Endothelial cell of hepatic sinusoid (primary cell): ENCODE results near the gene BEST4.
"Not testable (repeated sequence)": the region's sequence is repeated elsewhere in the genome, so short reads cannot be mapped to it uniquely, and the experiment has no call there.

Source experiments
- in situ Hi-C: cut with HindIII; loops from 2 replicates; pipeline ENCODE4 v1.10.0; 2017; ENCODE audit warnings: low sequenced_read_pairs

The BEST4 gene

DNA sequence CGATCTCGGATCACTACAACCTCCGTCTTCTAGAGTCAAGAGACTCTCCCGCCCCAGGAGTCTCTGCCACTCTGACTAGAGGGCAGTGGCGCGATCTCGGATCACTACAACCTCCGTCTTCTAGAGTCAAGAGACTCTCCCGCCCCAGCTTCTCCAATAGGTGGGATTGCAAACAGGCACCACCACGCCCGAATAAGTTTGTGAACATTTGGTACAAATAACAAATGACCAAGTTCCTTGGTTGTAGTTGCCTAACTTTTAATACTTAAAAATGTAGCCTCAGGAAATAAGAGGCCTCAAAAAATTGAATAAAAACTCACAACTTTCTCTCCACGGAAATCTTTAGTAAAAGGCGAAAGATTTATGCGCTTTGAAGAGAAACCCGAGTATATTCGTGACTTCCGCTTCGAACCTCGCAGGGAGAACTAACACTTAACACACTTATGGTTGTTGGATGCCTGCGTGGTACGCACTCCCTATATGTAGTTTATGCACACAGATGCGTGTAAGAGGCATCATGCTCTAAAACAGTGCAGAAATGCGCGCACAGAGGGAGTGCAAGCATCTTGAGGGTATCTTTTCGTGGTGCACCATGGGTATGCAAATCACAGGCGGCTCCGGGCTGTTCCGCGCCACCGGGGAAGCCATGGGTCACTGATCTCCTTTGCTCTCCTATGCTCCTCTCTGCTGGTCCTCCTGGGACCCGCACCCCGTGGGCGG is 31.8 kb upstream of the BEST4 start:
- in situ Hi-C loops = no loop called here

DNA sequence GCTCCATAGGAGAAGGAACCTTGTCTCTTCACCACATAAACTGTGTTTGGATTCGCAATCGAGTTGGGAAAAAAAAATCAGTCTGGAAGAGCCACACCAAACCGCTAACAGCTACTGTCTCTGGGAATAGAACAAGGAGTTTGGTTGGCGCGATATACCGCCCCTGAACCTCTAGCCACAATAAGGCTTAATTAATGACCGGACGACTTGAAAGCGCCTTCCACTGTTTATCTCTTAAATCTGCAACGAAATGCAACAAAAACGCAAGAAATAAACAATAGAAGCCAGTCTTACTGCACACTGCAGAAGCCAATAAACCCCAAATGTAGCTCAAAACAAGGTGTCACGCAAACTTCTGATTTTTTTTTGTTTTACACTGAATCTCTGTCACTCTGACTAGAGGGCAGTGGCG is 31.2 kb upstream of the BEST4 start:
- in situ Hi-C loops = no loop called here

DNA sequence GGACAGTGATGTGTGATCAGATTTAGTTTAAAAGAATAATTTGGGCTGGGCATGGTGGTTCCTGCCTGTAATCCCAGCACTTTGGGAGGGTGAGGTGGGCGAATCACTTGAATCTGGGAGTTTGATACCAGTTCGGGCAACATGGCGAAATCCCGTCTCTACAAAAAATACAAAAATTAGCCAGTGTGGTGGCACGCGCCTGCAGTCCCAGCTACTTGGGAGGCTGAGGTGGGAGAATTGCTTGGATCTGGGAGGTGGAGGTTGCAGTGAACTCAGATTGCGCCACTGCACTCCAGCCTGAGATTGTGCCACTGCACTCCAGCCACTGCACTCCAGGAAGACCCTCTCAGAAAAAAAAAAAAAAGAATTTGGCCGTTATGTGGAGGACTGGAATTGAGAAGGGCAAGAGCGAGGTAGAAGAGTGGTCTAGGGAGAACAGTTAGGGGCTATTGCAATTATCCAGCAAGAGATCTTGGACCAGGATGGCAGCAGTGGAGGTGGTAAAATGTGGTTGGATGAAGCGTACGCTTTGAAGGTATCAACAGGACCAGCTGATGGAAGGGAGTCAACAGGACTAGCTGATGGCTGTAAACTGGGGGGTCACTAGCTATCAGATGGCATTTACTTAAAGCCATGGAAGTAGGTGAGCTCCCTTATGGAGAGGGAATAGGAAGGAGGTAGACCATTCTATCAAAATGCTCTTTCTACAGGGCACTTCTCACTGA is 30.0 kb upstream of the BEST4 start:
- in situ Hi-C loops = no loop called here

DNA sequence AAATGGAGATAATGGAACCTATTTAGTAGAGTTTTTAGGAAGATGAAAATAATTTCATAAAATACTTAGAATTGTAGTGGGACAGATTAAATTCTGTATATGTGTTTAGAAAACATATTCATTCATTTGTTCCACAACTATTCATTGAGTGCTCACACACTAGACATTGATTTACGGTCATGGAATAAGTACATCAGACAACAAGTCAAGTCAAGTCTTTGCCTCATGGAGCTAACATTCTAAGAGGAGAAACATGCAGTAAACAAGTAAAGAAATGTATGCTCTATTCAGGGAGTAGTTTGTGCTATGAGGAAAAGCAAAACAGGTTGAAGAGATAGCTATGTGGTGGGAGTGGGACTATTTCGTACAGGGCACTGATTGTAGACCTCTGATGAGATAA is 29.3 kb upstream of the BEST4 start:
- in situ Hi-C loops = no loop called here

DNA sequence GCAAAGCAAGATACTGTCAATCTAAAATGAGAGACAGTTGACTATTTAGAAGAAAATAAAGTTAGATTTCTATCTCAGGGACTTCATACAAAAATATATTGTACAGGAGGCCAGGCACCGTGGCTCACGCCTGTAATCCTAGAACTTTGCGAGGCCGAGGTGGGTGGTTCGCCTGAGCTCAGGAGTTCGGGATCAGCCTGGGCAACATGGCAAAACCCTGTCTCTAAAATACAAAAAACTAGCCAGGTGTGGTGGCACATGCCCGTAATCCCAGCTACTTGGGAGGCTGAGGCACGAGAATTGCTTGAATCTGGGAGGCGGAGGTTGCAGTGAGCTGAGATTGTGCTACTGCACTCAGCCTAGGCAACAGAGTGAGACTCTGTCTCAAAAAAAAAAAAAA is 28.0 kb upstream of the BEST4 start:
- in situ Hi-C loops = not testable (repeated sequence)

DNA sequence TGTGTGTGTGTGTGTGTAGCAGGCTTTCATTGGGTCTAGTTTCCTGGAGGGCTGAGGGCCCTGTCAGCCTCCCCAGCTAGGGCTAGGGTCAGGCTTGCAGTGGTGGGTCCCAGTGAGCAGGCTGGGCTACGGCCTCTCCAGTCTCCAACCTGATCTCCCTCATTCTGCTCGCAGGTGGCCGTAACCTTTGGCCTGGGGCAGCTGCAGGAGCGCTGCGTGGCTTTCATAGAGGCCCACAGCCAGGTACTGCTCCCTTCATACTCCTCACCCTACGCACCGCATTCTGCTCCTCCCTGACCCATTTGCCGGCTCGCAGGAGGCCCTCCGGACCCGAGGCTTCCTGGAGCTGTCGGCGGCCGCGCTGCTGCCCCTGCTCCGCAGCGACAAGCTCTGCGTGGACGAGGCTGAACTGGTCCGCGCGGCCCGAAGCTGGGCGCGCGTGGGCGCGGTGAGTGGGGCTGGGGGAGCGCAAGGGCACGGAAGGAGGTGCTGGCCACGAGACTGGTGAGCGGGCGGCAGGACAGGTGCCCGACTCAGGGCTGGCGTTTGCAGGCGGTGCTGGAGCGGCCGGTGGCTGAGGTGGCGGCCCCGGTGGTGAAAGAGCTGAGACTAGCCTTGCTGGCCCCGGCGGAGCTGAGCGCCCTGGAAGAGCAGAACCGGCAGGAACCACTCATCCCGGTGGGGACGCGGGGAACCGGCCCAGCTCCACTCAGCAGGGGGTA is 25.0 kb upstream of the BEST4 start:
- in situ Hi-C loops = no loop called here

DNA sequence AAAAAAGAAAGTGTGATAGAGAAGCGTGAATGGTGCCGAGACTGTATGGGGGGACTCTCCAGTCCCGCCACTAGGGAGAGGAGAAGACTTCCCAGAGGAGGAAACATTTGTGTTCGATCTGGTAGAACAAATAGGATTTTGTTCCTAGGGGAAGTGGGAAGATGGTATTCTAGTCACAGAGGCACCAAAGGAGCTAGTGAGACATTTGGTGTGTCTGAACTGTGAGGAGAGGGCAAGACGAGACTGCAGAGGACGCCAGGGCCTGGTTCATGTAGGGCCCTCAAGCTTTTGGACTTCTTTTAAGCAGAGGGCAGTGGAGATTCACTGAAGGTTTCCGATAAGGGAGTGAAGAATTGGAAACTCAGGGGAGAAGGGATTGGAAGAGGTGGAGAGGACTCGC is 23.3 kb upstream of the BEST4 start:
- in situ Hi-C loops = no loop called here

DNA sequence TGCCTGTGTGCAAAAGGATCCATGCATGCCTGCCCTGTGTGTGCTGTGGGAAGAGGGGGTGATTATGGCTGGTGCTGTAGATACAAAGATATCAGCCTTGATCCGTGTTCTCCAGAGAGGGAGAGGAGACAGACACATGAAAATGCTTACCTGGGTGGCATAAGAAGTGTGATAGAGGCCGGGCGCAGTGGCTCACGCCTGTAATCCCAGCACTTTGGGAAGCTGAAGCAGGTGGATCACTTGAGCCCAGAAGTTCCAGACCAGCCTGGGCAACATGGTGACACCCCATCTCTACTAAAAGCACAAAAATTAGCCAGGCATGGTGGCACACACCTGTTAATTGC is 22.8 kb upstream of the BEST4 start:
- in situ Hi-C loops = not testable (repeated sequence)

DNA sequence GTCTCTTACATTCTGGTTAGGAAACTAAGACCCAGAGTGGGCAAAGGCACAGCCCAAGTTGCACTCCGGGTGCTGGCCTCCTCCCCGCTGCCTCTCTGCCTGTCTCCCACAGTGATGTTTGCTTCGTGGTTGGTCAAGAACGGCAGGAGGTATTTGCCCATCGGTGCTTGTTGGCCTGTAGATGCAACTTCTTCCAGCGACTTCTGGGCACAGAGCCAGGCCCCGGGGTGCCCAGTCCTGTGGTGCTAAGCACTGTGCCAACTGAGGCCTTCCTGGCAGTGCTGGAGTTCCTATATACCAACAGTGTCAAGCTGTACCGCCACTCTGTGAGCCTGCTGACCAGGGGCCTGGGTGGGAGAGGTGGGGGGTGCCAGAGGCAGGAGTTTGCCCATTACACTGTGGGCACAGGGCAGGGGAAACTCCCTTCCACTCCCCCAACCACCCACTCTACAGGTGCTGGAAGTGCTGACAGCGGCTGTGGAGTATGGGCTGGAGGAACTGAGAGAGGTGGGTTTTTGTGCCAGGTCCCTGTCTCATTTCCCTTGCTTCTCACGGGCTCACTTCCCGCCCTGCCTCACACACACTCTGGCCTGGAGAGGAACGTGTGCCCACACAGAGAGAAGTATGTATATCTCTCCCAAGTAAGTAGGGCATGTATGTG is 22.3 kb upstream of the BEST4 start:
- in situ Hi-C loops = no loop called here

DNA sequence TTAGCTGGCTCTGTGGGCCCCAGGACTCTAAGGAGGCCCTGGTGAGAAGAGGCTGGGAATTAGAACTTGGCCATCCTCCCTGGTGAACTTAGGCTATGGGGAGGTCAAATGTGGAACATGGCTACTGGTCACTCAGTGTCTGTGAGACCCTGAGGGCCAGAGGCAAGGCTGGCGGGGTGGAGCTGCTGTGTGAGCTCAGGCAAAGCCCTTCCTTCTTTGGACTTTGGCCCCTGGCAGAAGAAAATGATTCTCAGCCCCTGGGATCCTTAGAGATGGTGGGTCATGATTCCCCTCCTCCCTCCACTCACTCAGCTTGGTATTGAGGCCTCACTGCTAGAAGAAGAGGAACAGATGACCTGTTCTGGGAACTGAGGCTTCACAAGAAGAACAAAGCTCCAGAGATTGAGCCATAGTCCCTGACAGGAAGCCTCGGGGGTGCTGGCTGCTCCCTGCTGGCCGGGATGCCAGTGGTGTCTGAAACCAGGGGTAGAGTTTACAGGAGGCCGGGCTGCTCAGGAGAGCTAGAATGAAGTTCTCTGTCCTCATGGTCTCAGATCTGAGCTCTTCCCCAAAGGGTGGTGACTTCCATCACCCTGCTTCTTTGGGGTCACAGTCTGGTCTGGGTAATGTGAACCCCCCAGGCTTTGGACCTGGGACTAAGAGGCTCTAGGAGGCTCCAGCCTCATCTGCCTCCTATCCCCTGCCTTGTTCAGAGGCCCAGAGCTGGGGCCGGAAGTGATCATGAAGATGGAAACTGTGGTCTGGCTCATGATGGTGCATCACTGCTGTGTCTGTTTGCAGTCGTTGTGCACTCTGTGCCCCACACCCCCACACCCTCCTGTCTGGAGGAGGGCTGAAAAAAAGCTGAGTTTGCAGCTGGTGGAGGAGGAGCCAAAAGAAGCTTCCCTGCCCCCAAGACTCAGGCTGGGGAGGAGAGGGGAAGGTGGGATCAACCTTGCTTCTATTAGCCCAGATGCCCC is 21.3 kb upstream of the BEST4 start:
- in situ Hi-C loops = no loop called here

DNA sequence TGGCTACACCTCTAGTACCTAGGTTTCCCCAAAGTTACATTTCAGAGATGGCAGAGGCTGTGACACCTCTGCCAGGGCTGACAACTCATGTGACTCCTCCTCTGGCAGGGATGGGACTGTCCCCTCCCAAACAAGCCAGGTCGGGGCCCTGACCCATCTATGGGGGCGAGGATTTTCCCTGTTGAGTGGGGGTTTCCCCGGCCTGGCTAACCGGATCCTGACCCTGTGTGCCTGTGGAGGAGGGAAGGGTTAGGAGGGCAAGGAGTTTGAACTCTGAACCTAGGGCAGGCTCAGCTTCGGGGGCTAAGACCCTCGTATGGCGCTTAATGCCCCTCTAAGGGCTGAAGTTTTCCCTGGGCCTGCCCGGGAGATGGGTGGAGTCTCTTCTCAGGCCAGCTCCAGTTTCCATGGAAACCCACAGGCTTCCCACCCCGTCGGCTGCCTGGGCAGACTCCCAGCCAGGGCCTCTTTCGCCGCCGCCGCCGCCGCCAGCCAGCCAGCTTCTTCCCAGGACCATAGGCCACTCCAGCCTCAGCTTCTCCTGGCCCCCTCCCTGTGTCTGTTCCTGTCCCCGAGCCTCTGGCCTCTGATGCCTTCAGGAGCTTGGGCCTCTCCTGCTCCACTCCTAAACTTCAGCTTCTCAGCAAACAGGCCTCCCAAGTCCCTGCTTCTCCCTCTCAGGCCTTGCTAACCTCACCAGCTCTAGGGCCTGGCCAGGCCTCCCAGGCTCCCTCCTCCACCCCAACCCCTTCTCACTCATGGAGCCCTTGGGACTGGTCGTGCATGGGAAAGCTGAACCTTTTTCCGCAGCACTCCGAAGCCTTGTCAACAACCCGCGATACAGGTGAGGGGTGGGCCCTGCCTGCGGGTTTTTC is 20.3 kb upstream of the BEST4 start, which contains the start of gene BTBD19:
TSS of gene BTBD19 (plus strand) at position 461 of the 875 bp plus-strand sequence. CDS start at position 759, 298 bp downstream.
- in situ Hi-C loops = no loop called here

DNA sequence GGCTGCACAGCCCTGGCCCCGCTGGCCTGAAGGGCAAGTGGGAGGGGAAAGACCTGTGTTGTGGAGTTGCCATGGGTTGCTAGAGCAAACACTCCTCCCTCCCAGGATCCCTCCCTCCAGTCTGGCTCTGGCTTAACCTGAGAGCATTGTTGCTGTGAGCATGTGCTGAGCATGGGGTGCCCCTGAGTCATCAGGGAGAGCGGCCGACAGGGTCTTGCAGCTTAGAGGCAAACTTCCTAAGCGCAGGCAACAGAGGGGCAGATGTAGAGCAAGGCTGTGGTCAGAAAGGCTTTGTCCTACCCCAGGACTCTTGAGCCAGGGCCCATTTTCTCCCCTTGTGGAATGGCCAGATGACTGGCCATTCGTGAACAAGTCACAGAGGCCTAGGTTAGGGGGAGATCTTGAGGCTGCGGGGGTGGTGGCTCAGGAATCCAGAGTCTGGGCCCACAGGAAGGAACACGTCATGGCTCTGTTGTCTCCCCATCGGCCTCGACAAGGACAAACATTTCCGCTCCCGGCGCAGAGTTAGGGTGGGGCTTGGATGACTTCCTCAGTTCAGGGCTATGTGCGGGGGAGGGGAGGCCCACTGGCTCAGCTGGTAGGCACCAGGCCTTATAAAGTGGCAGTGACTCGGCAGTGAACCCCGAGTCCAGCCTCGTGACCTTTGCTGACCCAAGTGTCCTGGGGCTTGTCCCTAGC is 19.5 kb upstream of the BEST4 start:
- in situ Hi-C loops = no loop called here

DNA sequence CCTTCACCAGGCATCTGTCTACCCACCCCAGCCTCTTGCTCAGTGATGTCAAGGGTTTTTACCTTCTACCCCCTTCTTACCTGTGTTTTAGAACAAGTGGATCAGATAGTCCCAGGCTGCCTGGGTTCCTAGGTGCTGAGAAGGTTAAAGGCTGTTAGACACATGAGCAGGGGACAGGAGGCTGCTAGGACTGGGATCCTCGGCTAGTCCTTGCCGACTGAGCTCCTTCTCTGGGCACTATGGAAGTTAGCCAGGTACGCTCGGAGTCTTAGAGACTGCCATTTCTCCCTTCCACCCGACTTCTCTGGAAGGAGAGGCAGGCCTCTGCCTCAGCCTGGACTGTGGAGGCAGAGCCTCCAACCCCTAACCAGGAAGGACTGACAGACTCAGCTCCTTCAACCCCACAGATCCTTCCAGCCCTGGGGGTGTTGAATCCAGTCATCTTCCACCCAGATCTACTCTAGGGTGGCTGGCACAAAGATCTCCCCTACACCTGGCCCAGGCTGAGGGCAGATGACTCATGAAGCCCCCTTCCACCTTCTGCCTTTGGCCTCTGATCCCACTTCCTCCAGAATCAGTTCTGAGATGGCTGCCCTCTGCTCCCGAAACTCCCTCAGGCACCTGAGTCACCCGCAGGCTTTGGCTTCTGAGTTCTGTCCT is 18.9 kb upstream of the BEST4 start, which contains the start of gene DYNLT4:
TSS of gene DYNLT4 (minus strand) at position 648 of the 660 bp plus-strand sequence. CDS start 683 bp downstream, outside the sequence.
- in situ Hi-C loops = no loop called here

DNA sequence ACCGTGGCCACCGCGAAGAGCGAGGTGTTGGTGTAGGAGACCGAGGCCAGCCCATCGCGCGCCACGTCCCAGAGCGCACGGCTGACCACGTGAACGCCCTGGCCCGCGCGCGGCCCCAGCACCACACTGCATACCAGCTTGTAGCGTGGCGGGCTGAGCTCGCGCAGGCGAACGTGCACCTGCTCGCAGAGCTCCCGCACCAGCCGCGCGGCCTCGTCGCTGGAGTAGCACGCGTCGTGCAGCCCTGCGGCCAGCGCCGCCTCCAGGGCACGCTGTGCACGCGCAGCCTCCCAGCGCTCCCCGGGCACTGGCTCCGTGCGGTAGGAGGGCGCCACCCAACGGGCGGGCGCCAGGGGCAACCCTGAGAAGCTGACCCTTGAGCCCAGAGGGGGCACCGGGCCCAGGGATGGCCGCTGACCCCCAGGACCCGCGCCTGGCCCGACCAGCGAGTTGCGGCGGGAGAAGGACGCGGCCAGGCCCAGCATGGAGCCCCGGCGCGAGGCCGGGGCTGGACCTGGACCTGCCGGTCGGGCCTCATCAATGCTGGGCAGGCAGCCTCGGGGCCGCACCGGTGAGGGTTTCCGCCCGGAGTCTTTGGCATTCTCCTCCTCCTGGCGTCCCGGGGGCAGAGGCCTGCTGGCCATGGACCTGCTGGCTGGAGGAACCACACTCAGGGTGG is 18.2 kb upstream of the BEST4 start:
- in situ Hi-C loops = no loop called here

DNA sequence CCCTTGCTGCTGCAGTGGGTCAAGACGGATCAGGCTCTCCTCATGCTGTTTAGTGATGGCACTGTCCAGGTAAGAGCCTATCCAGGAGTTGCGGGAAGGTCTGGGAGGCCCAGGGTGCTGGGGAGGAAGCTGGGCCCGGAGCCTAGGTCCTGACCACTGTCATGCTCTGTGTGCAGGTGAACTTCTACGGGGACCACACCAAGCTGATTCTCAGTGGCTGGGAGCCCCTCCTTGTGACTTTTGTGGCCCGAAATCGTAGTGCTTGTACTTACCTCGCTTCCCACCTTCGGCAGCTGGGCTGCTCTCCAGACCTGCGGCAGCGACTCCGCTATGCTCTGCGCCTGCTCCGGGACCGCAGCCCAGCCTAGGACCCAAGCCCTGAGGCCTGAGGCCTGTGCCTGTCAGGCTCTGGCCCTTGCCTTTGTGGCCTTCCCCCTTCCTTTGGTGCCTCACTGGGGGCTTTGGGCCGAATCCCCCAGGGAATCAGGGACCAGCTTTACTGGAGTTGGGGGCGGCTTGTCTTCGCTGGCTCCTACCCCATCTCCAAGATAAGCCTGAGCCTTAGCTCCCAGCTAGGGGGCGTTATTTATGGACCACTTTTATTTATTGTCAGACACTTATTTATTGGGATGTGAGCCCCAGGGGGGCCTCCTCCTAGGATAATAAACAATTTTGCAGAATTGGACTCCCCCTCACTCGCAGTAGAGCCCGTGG is 17.5 kb upstream of the BEST4 start:
- in situ Hi-C loops = no loop called here

DNA sequence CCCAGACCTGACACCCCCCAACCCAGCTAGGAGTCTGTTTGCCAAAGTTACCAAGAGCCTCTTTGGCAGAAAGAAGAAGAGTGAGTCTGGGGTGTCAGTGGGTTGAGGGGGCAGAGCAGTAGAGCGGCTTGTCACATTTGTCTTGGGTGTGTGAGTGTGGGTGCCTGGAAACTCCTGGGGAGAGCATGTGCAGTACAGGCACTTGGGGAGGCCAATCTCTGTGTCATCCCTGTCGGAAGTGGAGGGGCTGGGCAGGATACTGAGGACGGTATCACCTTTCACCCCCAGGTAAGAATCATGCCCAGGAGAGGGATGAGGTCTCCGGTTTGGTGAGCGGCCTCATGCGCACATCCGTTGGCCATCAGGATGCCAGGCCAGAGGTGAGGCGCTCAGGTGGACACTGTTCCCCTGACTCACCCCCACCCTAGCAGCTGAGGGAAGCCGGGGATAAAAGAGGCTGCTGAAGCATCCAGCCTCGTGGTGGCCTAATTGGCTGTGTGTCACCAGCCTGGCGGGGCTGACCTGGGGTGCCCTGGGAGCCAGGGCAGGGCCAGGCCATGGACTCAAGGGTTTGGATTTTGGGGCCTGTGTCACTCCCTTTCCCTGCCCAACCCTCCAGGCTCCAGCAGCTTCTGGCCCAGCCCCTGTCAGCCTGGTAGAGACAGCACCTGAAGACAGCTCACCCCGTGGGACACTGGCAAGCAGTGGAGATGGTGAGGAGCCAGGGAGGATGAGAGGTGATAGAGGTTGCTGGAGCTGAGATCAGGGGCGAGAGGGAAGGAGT is 15.5 kb upstream of the BEST4 start:
- in situ Hi-C loops = no loop called here
